SKM-1 (cell line): ENCODE results near the gene CHST15.

Experiments
- DNase-seq: peaks from one replicate; lab custom pipeline; 2025; ENCODE audit not compliant: unreplicated experiment; lab: John Stamatoyannopoulos, UW

The CHST15 gene

GRCh38 chr10:124014416-124015154 lies 78.8 kb downstream of the CHST15 start:
- no peak for DNase-seq

GRCh38 chr10:124013916-124014315 lies 79.5 kb downstream of the CHST15 start:
- no peak for DNase-seq

- DNase-seq = no peak
These were observed 80.4 kb downstream of the CHST15 start for GRCh38 chr10:124012991-124013390.

- no peak for DNase-seq
These were observed 80.8 kb downstream of the CHST15 start for GRCh38 chr10:124012583-124012982.

GRCh38 chr10:124012066-124012465 lies 81.3 kb downstream of the CHST15 start:
- DNase-seq = no peak

- DNase-seq = no peak
These were observed 81.9 kb downstream of the CHST15 start for GRCh38 chr10:124011464-124011863.

- DNase-seq = no peak
These were observed 82.8 kb downstream of the CHST15 start for GRCh38 chr10:124010563-124011131.

GRCh38 chr10:124010024-124010423 lies 83.4 kb downstream of the CHST15 start:
- DNase-seq = no peak

- no peak for DNase-seq
These were observed 84.0 kb downstream of the CHST15 start for GRCh38 chr10:124009231-124010015.

- DNase-seq = no peak
These were observed 84.7 kb downstream of the CHST15 start for GRCh38 chr10:124008681-124009080.

- no peak for DNase-seq
These were observed 85.2 kb downstream of the CHST15 start for GRCh38 chr10:124008187-124008586.

- DNase-seq = no peak
These were observed 85.6 kb downstream of the CHST15 start for GRCh38 chr10:124007773-124008145.

- no peak for DNase-seq
These were observed 86.2 kb downstream of the CHST15 start for GRCh38 chr10:124007102-124007772.

GRCh38 chr10:124006526-124006925 lies 86.9 kb downstream of the CHST15 start:
- DNase-seq = no peak

- no peak for DNase-seq
These were observed 87.4 kb downstream of the CHST15 start for GRCh38 chr10:124005991-124006392.

GRCh38 chr10:124005091-124005490 lies 88.3 kb downstream of the CHST15 start:
- no peak for DNase-seq

GRCh38 chr10:124004663-124005004 lies 88.8 kb downstream of the CHST15 start:
- DNase-seq = no peak

- DNase-seq = no peak
These were observed 89.3 kb downstream of the CHST15 start for GRCh38 chr10:124003871-124004662.

GRCh38 chr10:124003481-124003870 lies 89.9 kb downstream of the CHST15 start:
- no peak for DNase-seq

- no peak for DNase-seq
These were observed 90.4 kb downstream of the CHST15 start for GRCh38 chr10:124003070-124003419.
